Stimulated activated CD4-positive, alpha-beta T cell treated with anti-CD3 and anti-CD28 coated beads, TNF-alpha, amount 100 ng/mL, for 24 hours (primary cell): ENCODE results near the gene MDFIC2.
"Not testable (repeated sequence)": the region's sequence is repeated elsewhere in the genome, so short reads cannot be mapped to it uniquely, and the experiment has no call there.

Experiments used
- DNase-seq, 3 experiments: peaks; one replicate each; pipeline ENCODE4 v3.0.0-alpha.2; 2020; ENCODE audit warnings: low read depth in 3 of 3

Gene MDFIC2

DNA sequence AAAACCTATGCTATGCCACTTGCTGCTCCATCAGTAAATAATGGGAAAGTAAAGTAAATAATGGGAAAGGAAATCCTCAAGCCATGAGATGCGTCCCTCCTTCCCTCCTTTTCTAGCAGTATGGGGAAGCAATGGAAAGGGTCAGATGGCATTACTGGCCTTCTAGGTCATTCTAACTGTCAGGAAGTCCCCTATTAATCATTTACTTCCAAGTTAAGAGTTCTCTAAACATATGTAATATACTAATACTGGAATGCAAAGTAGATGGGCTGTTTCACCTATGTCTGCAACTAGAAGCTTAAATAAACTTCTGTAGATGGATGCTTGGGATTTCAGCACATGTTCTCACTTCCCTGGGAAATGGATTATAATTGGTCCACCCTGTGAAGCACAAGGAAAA lies 55.9 kb downstream of the MDFIC2 start:
- no peak for DNase-seq

DNA sequence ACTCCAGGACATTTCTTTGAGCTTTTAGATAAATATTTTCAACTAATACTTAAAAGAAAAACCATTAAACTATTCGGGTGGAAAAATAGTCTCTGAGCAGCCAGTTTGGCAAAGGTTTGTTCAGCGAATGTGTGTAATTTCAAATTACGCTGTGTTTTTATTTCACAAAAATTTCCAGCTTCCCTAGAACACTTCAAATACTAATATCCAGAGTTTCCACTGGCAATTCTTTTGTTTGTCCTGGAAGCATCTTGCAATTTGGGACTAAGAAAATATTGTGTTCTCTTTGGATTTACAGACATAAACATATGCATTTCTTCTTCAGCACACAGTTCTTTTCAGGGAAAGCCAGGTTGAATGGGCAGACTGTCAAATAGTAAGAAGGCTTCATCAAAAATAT lies 61.9 kb downstream of the MDFIC2 start:
- DNase-seq, result no peak

DNA sequence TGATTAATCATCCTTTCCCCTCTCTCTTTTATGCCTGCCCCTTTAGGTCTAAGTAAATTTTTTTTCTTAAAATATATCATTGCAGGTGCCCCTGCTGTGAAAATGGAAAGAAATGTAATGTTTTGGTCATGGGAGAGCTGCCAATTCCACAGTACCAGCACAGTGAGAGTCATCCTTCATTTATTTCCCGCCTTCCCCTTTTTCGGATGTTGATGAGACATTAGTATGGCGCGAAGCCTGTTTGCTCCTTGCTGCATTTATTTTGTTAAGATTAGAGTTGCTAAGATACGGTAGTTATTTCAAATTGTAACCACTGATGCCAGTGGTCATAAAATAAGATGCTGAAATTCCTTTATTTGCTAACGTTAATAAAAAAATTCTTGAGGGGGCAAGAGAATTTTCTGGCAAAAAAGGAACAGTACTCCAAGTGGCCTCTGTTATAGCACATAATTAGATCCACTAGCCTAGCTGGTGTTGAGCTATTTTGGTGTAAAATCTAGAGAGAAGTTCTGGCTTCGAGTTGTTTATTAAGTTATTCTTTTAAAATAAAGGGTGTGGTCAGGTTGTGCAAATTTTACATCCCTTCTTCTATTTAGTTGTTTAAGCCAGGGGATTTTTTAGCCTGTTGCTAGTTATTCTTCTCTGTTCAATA lies 62.8 kb downstream of the MDFIC2 start:
- DNase-seq, result no peak

GRCh38 chr3:70248856-70249255 lies 63.6 kb downstream of the MDFIC2 start:
- no peak for DNase-seq

DNA sequence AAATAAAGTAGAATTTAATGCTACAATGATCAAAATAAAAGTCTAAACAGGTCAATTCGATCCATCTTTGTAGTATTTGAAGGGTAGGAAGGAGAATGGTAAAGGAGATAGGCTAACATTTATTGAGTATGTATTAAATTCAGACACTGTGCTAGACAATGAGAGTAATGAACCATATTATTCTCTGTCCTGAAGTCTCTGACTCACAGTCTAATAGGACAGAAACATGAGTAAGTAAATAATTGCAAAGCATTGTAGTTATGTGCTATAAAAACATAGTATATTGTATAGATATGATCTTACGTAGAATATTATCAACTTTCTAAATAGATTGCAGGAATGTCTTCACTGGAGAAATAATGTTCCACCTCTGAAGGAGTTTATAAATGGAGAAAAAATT lies 64.5 kb downstream of the MDFIC2 start:
- DNase-seq, result no peak

- DNase-seq, result no peak
Measured at GRCh38 chr3:70245746-70246525, 66.5 kb downstream of the MDFIC2 start.

DNA sequence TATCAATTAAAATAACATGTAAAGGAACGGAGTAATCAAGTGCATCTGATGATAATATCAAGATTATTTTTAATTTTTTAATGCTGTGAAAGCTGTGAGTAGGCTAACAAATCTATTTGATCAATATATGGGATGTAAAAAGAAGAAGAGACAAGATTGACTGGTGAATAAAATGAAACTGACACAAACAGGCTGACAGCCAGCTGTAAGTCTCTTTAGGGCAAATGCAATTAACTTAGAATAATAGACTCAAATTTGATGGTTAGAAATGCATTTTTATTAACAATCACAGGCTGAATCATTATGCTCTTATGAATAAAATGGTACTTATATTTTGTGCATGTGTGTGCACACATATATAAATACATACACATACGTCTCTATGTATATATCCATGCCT lies 68.0 kb downstream of the MDFIC2 start:
- DNase-seq, result no peak

DNA sequence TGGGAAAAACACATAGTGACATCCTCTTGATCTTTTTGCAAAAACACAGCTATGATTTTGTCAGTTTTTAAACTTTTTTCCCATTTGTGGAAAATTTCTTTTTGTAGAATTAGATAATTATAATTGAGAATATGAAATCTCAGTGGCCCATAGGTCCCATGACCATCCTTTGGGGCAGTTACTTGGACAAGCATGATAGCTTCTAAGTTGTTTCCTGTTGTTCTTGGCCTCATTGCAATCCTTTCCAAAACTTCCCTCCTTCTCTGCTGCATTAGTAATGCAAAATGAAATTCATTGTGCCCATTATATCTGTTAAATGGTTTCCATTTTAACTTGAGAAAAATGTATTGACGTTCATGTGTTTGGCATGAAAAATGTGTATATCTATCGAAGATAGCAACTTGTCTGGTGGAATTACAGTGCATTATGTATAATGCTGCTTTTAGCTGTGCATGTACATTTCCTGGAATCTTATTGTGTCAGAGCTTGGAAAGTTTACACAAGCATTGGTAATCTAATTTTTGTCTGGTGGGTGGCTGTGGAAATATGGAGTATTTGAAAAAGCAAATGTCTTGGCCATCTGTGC lies 70.0 kb downstream of the MDFIC2 start:
- DNase-seq, result no peak

DNA sequence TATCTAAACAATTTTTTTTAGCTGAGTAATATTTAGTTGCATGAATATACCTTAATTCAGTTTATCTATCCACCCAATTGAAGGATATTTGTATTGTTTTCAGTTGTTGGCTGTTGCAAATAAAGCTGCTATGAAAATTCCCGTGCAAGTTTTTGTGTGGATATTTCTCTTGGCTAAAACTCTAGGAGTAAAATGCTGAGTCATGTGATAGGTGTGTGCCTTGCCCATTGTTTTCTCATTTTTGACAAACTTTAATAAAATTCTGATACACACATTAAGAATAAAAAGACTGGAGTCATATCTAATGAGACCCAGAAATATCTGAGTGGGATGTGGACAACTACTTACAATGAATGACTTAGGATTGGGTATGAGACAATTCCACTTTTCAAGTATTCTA lies 78.6 kb downstream of the MDFIC2 start:
- no peak for DNase-seq

DNA sequence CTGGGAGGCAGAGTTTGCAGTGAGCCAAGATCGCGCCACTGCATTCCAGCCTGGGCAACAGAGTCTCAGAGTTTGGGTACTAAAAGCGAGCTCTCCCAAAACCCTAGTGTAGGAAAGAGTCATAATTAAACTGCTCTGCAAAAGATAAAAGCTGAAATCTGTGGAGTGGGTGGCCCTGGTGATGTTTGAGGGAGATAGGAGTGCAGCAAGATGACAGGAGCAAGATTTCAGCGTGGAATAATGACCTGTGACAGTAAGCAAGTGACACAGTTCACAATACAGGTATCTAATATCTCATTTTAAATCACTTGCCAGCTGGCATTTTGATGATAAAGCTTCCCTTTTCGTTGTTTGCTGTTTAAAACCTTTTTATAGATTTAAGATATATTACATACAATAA lies 79.3 kb downstream of the MDFIC2 start:
- no peak for DNase-seq

GRCh38 chr3:70231266-70231701 lies 81.2 kb downstream of the MDFIC2 start:
- DNase-seq, result no peak

DNA sequence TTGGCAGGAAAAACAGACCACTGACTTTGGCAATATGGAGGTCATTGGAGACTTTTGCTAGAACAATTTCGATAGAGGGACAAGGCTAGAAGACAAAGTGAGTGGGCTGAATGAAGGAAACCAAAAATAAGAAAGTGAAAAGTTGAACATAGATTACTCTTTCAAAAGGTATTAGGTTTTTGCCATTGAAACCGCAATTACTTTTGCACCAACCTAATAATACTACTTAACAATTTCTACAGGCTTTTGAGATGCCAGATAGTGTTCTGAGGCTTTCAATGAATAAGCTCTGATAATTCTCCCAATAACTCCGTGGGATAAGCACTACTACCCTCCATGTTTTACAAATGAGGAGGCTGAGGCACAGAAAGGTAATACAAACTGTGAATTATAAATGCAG lies 85.0 kb downstream of the MDFIC2 start:
- no peak for DNase-seq

DNA sequence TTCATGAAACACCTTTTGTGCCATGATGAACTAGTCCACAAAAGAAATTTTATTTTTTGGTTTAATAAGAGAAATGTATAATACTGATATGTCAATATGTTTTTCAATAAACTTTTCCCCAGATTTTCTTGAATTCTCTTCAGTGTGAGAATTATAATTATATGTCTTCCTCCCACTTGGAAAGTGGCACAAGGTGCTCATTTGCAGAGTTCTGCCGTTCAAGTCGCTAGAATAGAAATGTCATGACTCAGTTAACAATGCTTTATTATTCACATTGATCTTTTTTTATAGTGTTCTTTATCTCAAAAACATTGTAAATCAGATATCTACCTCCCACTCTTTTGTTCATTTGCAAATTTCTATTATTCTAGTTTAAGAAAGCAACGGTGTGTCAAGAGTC lies 87.3 kb downstream of the MDFIC2 start:
- no peak for DNase-seq

DNA sequence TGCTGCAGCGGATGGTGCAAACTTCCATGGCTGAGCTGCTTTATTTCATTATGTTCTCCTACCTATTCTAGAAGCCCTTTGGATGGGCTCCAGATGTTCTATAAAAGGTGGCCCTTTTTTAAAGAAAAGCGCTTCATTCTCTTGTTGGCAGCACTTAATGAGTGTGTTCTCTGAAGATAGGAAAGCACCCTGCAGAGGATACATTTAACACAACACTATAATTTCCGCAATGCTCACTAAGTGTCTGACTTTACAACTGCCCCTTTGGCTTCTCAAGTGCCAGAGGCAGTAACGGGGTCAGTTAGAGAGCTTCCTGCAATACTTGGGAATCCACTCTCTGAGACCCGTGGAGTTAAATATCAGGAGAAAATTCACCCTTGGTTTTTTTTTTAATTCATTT lies 88.1 kb downstream of the MDFIC2 start:
- DNase-seq, result no peak

GRCh38 chr3:70218471-70218870 lies 94.0 kb downstream of the MDFIC2 start:
- DNase-seq, result no peak

- DNase-seq, result not testable (repeated sequence)
Measured at GRCh38 chr3:70211274-70211673, 101.2 kb downstream of the MDFIC2 start.

DNA sequence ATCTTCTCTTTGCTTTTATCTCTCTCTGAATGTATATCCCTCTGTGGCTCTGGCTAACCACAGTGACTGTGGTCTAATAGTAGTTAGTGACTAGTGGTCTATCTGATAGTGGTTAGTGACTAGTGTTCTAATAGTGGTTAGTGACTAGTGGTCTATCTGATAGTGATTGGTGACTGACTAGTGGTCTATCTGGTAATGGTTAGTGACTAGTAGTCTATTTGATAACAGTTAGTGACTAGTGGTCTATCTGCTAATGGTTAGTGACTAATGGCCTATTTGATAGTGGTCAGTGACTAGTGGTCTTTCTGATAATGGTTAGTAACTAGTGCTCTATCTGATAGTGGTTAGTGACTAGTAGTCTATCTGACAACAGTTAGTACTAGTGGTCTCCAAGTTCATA lies 110.5 kb downstream of the MDFIC2 start:
- no peak for DNase-seq

DNA sequence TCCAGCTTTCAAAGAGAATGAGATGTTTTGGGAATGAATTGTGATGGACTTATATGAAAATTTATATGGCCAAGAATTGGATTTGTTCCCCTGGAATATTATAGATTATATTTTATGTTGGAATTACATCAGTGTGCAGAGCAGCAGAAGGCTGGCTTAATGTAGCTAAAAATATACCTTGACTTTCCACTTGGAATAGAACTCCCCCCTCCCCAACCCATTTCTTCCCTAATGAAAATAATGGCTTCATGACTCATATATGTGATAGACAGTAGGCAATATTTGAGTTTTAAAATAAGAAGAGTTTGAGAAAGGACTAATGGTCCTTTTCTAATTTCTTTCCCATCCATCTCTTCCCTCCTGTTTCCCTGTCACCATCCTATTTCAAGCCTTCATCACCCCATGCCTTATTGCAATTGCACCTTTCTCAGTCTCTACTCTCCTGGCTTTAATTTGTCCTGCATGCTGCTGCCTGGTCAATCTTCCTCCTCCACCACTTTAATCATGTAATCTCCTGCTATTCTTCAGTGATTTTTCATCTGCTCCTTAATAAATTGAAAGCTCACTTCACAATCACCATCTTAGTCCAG lies 122.5 kb downstream of the MDFIC2 start:
- no peak for DNase-seq

DNA sequence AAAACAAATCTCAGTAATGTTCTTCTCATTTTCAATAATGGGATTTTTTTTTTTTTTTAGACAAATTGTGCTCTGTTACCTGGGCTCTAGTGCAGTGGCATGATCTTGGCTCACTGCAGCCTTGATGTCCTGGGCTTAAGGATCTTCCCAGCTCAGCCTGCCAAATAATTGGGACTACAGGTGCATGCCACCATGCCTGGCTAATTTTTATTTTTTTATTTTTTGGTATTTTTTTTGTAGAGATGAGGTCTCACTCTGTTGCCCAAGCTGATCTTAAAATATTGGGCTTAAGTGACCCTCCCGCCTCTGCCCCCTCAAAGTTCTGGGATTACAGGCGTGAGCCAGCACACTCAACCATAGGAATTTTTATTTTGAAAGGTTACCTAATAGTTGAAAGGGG lies 126.2 kb downstream of the MDFIC2 start:
- no peak for DNase-seq

GRCh38 chr3:70185661-70186060 lies 126.8 kb downstream of the MDFIC2 start:
- no peak for DNase-seq

DNA sequence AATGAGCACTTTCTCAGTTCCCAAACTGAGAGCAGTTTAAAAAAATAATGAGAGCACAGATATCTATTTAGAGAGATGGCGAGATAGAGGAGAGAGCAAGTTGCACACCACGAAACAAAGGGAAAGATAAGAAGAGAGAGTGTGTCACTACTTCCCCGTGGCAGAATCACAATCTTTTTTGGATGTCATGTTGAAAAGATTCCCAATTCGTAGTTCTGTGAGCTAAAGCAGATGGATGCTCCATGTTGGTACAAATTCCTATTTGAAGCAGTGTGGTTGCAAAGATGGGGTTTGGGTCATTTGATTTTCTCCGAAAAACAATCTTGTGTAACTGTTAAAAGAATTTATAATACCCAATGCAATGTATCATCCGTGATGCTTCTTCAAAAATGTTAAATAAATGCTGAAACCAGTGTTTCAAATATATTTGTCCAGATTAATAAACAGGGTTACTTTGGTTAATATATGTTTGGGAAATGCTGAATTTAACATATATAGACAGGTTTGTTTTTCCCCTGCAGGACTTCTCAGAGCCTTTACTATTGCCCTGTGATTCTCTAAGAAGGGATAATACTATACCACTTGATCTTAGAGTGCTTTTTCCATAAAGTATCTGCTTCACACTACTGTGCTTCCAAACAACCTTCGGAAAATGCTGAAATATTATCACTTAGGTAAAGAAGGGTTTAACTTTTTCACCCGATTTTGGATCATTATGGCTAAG lies 128.5 kb downstream of the MDFIC2 start:
- no peak for DNase-seq

DNA sequence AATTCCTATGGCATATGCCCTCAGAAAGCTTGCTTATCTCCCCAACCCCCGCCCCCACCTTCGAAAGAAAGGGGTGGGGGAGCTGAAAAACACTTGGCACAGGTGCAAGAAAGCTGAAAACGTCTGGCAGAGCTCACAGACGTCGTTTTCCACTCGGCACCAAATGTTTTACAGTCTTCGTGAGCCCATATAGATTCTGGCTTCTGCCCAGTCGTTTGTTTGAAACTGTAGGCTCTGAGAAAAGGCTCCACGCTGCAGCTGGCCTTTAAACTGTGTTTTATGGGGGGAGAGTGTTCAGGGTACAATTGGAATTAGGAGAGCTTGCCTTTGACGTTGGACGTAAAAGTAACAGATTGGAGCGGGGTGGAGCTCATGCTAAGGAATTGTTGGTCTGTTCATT lies 130.3 kb downstream of the MDFIC2 start:
- DNase-seq, result no peak
